Neural crest cell (in vitro differentiated cells): ENCODE measurements around the gene GPRIN3. TPM values are rescaled to one million over a fixed set of nuclear protein-coding genes. Genes with fewer than 3 reads are reported as not detected.

Source experiments
- DNase-seq: peaks from one replicate; pipeline ENCODE4 v3.0.0; 2021; ENCODE audit warnings: low read depth, mixed read lengths, low spot score
- H3K27ac Mint-ChIP-seq: one replicate; pipeline ENCODE4 v1.8.0; 2021; ENCODE audit warnings: mild to moderate bottlenecking, mixed read lengths; ENCODE audit not compliant: unreplicated experiment
- H3K27me3 Mint-ChIP-seq: 2 replicates; pipeline ENCODE4 v1.8.0; 2021; ENCODE audit warnings: low read depth, mild to moderate bottlenecking, mixed read lengths
- H3K36me3 Mint-ChIP-seq: 2 replicates; pipeline ENCODE4 v1.8.0; 2021; ENCODE audit warnings: low read depth, mild to moderate bottlenecking, mixed read lengths
- H3K4me1 Mint-ChIP-seq: 2 replicates; pipeline ENCODE4 v1.8.0; 2021; ENCODE audit warnings: mixed read lengths
- H3K4me3 Mint-ChIP-seq: one replicate; pipeline ENCODE4 v1.8.0; 2021; ENCODE audit warnings: mild to moderate bottlenecking, mixed read lengths
- H3K9me3 Mint-ChIP-seq: 2 replicates; pipeline ENCODE4 v1.8.0; 2021; ENCODE audit warnings: mixed read lengths
- total RNA-seq: library from RNA; stranded (reverse); gene quantifications from 2 replicates; pipeline ENCODE4 v1.2.1, GENCODE V29; 2021
- TF ChIP-seq, protein P1 (sequence below): fragments of 200-600 bp; sonication (generic); conservative IDR thresholded peaks from 2 replicates; pipeline ENCODE4 v1.5.0; 2021; ENCODE audit warnings: antibody characterized with exemption, mild to moderate bottlenecking

Gene GPRIN3
- total RNA-seq, 1 donor from 2014 or later = 0.70 TPM

DNA sequence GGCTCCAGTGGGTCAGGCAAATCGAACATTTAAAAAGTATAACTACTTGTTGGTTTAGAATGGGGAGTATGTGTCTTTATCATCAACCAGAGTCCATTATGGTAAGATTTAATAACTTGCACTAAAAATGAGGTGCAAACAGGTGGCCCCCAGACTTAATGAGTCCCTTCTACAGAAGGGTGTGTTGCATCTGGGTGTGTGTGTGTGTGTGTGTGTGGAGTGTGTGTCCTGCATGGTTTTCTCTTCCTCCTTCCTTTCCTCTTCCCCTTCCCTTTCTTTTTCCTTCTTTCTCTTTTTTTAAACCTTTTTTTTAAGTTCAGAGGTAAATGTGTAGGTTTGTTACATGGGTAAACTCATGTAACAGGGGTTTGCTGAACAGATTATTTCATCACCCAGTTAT lies 53.7 kb downstream of the GPRIN3 start:
- TF ChIP-seq, protein P1, sequence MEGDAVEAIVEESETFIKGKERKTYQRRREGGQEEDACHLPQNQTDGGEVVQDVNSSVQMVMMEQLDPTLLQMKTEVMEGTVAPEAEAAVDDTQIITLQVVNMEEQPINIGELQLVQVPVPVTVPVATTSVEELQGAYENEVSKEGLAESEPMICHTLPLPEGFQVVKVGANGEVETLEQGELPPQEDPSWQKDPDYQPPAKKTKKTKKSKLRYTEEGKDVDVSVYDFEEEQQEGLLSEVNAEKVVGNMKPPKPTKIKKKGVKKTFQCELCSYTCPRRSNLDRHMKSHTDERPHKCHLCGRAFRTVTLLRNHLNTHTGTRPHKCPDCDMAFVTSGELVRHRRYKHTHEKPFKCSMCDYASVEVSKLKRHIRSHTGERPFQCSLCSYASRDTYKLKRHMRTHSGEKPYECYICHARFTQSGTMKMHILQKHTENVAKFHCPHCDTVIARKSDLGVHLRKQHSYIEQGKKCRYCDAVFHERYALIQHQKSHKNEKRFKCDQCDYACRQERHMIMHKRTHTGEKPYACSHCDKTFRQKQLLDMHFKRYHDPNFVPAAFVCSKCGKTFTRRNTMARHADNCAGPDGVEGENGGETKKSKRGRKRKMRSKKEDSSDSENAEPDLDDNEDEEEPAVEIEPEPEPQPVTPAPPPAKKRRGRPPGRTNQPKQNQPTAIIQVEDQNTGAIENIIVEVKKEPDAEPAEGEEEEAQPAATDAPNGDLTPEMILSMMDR = no peak
- peaks cover 25% of the 10 kb centered on the region for H3K4me1 Mint-ChIP-seq

DNA sequence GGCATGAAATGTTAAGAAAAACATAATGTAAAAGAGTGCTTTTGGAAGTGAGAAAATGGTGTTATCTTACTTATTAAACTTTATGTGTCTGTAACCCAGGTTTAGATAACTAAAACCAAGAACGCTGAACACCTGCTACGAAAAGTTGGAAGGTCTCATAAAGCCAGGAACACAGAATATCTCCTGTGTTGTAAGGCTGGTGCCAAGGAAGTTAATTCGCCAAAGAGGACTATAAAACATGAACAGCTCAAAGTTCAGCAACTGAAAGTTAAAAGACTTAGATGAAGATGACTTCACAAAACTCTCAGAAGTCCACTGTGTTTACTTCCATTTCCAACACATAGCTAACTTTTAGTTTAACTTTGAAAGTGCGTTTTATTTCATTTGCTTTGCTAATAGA lies 54.3 kb downstream of the GPRIN3 start:
- H3K36me3 Mint-ChIP-seq = no peaks in the 10 kb centered on the region
- TF ChIP-seq, protein P1 = no peak
- no peak overlapping the region for H3K27ac Mint-ChIP-seq
- no peak for DNase-seq
- H3K27me3 Mint-ChIP-seq = no peaks in the 10 kb centered on the region
- peaks cover 4% of the 10 kb centered on the region for H3K9me3 Mint-ChIP-seq
- peaks cover 22% of the 10 kb centered on the region for H3K4me1 Mint-ChIP-seq
- H3K4me3 Mint-ChIP-seq = no peak overlapping the region

More for the DNA sequence above, 53.7 kb downstream of the GPRIN3 start:
- Mint-ChIP-seq H3K4me3 (no peak overlapping the region), H3K9me3 (peaks cover 4% of the 10 kb centered on the region), H3K27me3 (no peaks in the 10 kb centered on the region), H3K36me3 (no peaks in the 10 kb centered on the region), H3K27ac (no peak overlapping the region)
- DNase-seq = no peak

DNA sequence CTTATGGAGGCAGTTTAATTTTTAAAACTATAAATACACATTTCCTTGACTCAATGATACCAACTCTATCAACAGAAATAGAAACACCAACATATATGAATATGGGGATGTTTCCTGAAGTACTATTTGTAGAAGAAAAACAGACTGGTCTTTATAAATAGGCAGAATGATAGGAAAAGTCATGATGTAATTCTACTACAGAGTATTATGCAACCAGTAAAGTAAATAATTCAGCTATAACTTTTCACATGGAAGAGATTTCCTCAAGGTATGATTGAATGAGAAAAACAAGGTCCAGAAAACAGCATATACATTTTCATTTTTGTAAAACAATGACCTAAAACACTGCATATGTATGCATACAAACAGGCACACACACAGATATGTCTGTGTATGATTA lies 56.2 kb downstream of the GPRIN3 start:
- Mint-ChIP-seq H3K27me3 (no peaks in the 10 kb centered on the region), H3K4me1 (peaks cover 22% of the 10 kb centered on the region)
- no peak for DNase-seq

DNA sequence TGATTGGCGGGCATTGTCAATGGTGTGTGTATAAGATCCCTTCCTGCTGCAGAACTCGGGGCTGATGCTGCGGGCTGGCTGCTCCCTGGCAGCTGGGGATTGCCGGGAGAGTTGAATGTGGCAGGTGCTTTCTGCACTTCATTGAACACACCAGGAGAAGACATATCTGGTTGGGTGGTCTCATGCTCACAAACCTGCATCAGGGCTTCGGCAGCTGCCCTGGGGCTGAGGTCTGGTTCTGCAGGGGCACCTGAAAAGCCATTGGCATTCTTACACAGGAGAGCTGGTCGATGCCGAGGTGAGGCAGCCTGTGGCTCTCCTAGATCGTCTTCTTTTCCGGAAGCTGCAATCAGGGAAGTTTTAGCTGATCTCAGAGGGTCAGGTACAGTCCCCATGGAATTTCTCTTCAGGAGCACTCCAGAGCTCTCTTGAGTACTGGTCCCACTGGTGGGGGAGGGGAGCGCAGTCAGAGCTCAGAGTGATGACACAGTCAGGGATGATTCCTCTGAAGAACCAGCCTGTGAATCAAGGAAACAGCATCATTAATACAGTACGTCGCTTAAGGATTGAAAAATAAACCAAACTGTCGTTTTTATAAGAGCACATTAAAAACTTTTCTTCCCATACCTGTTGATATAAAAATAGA lies 57.8 kb downstream of the GPRIN3 start:
- Mint-ChIP-seq H3K27ac (no peak overlapping the region), H3K27me3 (no peaks in the 10 kb centered on the region), H3K4me3 (no peak overlapping the region), H3K4me1 (peaks cover 22% of the 10 kb centered on the region), H3K36me3 (no peaks in the 10 kb centered on the region), H3K9me3 (peaks cover 3% of the 10 kb centered on the region)
- DNase-seq = no peak
- TF ChIP-seq, protein P1 = no peak

More for the DNA sequence above, 56.2 kb downstream of the GPRIN3 start:
- H3K4me3 Mint-ChIP-seq = no peak overlapping the region
- peaks cover 4% of the 10 kb centered on the region for H3K9me3 Mint-ChIP-seq
- no peaks in the 10 kb centered on the region for H3K36me3 Mint-ChIP-seq
- TF ChIP-seq, protein P1 = no peak
- H3K27ac Mint-ChIP-seq = no peak overlapping the region

DNA sequence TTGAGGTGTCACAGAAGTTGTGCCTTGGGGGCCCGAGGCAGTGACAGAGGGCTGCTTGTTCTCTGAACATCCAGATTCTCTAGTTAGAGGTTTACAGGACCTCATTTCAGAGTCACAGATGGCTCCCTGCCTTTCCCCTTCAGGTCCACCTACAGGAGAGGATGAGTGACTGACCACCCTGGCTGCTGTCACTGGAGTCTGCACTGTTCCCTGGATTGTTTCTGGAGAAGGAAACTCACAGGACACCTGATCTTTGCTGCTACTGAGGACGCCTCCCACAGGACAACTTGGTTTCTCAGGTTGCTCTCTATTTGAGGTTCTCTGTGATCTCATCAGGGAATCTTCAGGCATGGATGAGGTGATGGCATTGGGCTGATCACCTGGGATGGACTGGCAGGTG lies 58.3 kb downstream of the GPRIN3 start:
- no peak for DNase-seq
- no peaks in the 10 kb centered on the region for H3K27me3 Mint-ChIP-seq

More for the DNA sequence above, 58.3 kb downstream of the GPRIN3 start:
- peaks cover 22% of the 10 kb centered on the region for H3K4me1 Mint-ChIP-seq
- TF ChIP-seq, protein P1 = no peak
- no peak overlapping the region for H3K4me3 Mint-ChIP-seq
- no peaks in the 10 kb centered on the region for H3K36me3 Mint-ChIP-seq
- H3K27ac Mint-ChIP-seq = no peak overlapping the region
- H3K9me3 Mint-ChIP-seq = no peaks in the 10 kb centered on the region
